Smooth muscle cell (in vitro differentiated cells): ENCODE data around the gene ROS1. TPM values are rescaled to one million over a fixed set of nuclear protein-coding genes. Genes with fewer than 3 reads are reported as not detected.
A peak's percentile ranks its signal among the peaks of the same experiment; 100 is the strongest.

Experiments used
- DNase-seq: peaks from one replicate; lab custom pipeline; 2025; ENCODE audit not compliant: unreplicated experiment; lab: John Stamatoyannopoulos, UW
- H2AFZ ChIP-seq: fragments of 200-600 bp; sonication (generic); 2 replicates; pipeline ENCODE4 v1.6.0; 2016; ENCODE audit warnings: antibody characterized with exemption, low read depth, mild to moderate bottlenecking
- H3F3A ChIP-seq: fragments of 200-600 bp; sonication (generic); 2 replicates; pipeline ENCODE4 v1.6.0; 2017; ENCODE audit warnings: antibody characterized with exemption, low read depth
- H3K27ac ChIP-seq: fragments of 200-600 bp; sonication (generic); 2 replicates; pipeline ENCODE4 v1.5.1; 2016; ENCODE audit warnings: low read depth, mild to moderate bottlenecking
- H3K27me3 ChIP-seq: fragments of 200-600 bp; sonication (generic); 2 replicates; pipeline ENCODE4 v1.6.1; 2016; ENCODE audit warnings: low read depth, mild to moderate bottlenecking
- H3K36me3 ChIP-seq: fragments of 200-600 bp; sonication (generic); 2 replicates; pipeline ENCODE4 v1.5.1; 2016; ENCODE audit warnings: low read depth
- H3K4me1 ChIP-seq: fragments of 200-600 bp; sonication (generic); 2 replicates; pipeline ENCODE4 v1.5.1; 2016; ENCODE audit warnings: low read depth
- H3K4me2 ChIP-seq: fragments of 200-600 bp; sonication (generic); 2 replicates; pipeline ENCODE4 v1.6.0; 2016; ENCODE audit warnings: mild to moderate bottlenecking
- H3K4me3 ChIP-seq: fragments of 200-600 bp; sonication (generic); 2 replicates; pipeline ENCODE4 v1.5.1; 2016; ENCODE audit warnings: mild to moderate bottlenecking
- H3K79me2 ChIP-seq: fragments of 200-600 bp; sonication (generic); 2 replicates; pipeline ENCODE4 v1.6.0; 2016; ENCODE audit warnings: low read depth, mild to moderate bottlenecking
- H3K9ac ChIP-seq: fragments of 200-600 bp; sonication (generic); 2 replicates; pipeline ENCODE4 v1.6.0; 2016; ENCODE audit warnings: low read depth
- H3K9me3 ChIP-seq: fragments of 200-600 bp; sonication (generic); replicated peaks from 2 replicates; pipeline ENCODE4 v1.5.1; 2016; ENCODE audit warnings: low read depth
- H4K20me1 ChIP-seq: fragments of 200-600 bp; sonication (generic); 2 replicates; pipeline ENCODE4 v1.6.0; 2016; ENCODE audit warnings: low read depth
- CTCF ChIP-seq: fragments of 200-600 bp; sonication (generic); IDR thresholded peaks from 2 replicates; pipeline ENCODE4 v1.5.1; 2017; ENCODE audit warnings: borderline replicate concordance, mild to moderate bottlenecking, antibody characterized with exemption; ENCODE audit not compliant: insufficient read depth, poor library complexity, severe bottlenecking
- WGBS: methylation state at CpG from one replicate; pipeline ENCODE4 v1.1.7; 2016; ENCODE audit warnings: low lambda C conversion rate; 5-methylcytosine and 5-hydroxymethylcytosine counted together
- polyA plus RNA-seq: library from polyadenylated mRNA; unstranded; fragments of >200 nt; fragmentation: Nextera tagmentation; extraction: Ambion mirVana; gene quantifications from 2 replicates; pipeline ENCODE4 v1.2.1, GENCODE V29; 2016
- total RNA-seq: library from RNA; depleted of rRNA; stranded (reverse); fragments of >200 nt; gene quantifications from 2 replicates; pipeline ENCODE4 v1.2.3, GENCODE V29; 2014

The ROS1 gene
- total and polyA plus RNA-seq, 2 experiments from 2014 or later, result 0.03 to 0.09 TPM

GRCh38 chr6:117359581-117359980 is 66.2 kb downstream of the ROS1 start:
- no peak for DNase-seq
- Histone ChIP-seq H2AFZ (no peak overlapping the region), H3K4me1 (no peaks in the 10 kb centered on the region), H3K4me3 (no peak overlapping the region), H3K9me3 (no peaks in the 10 kb centered on the region), H3K9ac (no peak overlapping the region), H3F3A (no peaks in the 10 kb centered on the region), H3K27me3 (no peaks in the 10 kb centered on the region), H3K36me3 (no peaks in the 10 kb centered on the region), H3K27ac (no peak overlapping the region), H3K4me2 (no peak overlapping the region), H3K79me2 (no peaks in the 10 kb centered on the region), H4K20me1 (no peaks in the 10 kb centered on the region)
- TF ChIP-seq CTCF, result no peak
- 74% methylated on average over 5 of the region's 5 CpGs for WGBS

- no peaks in the 10 kb centered on the region for H3K27me3 ChIP-seq
- H4K20me1 ChIP-seq, result no peaks in the 10 kb centered on the region
- TF ChIP-seq CTCF, result no peak
- H3F3A ChIP-seq, result no peaks in the 10 kb centered on the region
- H3K79me2 ChIP-seq, result no peaks in the 10 kb centered on the region
- H3K4me3 ChIP-seq, result no peak overlapping the region
- H2AFZ ChIP-seq, result peak overlapping the region; percentile 13
- H3K4me1 ChIP-seq, result no peaks in the 10 kb centered on the region
- no peaks in the 10 kb centered on the region for H3K9me3 ChIP-seq
- 88% methylated on average over 1 of the region's 1 CpG for WGBS
- H3K4me2 ChIP-seq, result no peak overlapping the region
- H3K27ac ChIP-seq, result no peak overlapping the region
- no peaks in the 10 kb centered on the region for H3K36me3 ChIP-seq
- H3K9ac ChIP-seq, result no peak overlapping the region
- no peak for DNase-seq
Measured at GRCh38 chr6:117354671-117355070, 71.1 kb downstream of the ROS1 start.

GRCh38 chr6:117352466-117353081 is 73.2 kb downstream of the ROS1 start:
- no peak overlapping the region for H3K4me3 ChIP-seq
- H3K4me2 ChIP-seq, result no peak overlapping the region
- no peaks in the 10 kb centered on the region for H3K79me2 ChIP-seq
- H4K20me1 ChIP-seq, result no peaks in the 10 kb centered on the region
- H3K9ac ChIP-seq, result no peak overlapping the region
- 82% methylated on average over 3 of the region's 3 CpGs for WGBS
- no peak overlapping the region for H2AFZ ChIP-seq
- DNase-seq, result no peak
- peak; percentile 46 for TF ChIP-seq CTCF
- H3K27me3 ChIP-seq, result no peaks in the 10 kb centered on the region
- no peaks in the 10 kb centered on the region for H3K9me3 ChIP-seq
- no peaks in the 10 kb centered on the region for H3F3A ChIP-seq
- H3K27ac ChIP-seq, result no peak overlapping the region
- H3K36me3 ChIP-seq, result no peaks in the 10 kb centered on the region
- H3K4me1 ChIP-seq, result no peaks in the 10 kb centered on the region

- no peak overlapping the region for H3K27ac ChIP-seq
- H3K4me1 ChIP-seq, result no peaks in the 10 kb centered on the region
- H3K27me3 ChIP-seq, result no peaks in the 10 kb centered on the region
- WGBS, result 76% methylated on average over 1 of the region's 1 CpG
- H4K20me1 ChIP-seq, result no peaks in the 10 kb centered on the region
- H3F3A ChIP-seq, result no peaks in the 10 kb centered on the region
- no peak overlapping the region for H3K4me2 ChIP-seq
- no peak overlapping the region for H3K9ac ChIP-seq
- DNase-seq, result no peak
- no peaks in the 10 kb centered on the region for H3K9me3 ChIP-seq
- no peak overlapping the region for H3K4me3 ChIP-seq
- TF ChIP-seq CTCF, result no peak
- peak overlapping the region; percentile 41 for H2AFZ ChIP-seq
- no peaks in the 10 kb centered on the region for H3K79me2 ChIP-seq
- H3K36me3 ChIP-seq, result no peaks in the 10 kb centered on the region
Measured at GRCh38 chr6:117351521-117351920, 74.2 kb downstream of the ROS1 start.
